Heart left ventricle (tissue), 16 donors: Measurements from ENCODE around the gene GUCA1C. TPM values are rescaled to one million over a fixed set of nuclear protein-coding genes. Genes with fewer than 3 reads are reported as not detected.

Source experiments
- ATAC-seq, 4 donors: fragments of 200-7000 bp; cut with Tn5 transposase; one replicate each; pipeline ENCODE4 v1.9.1; 2020 to 2022; ENCODE audit warnings: moderate library complexity in 4 of 4, mild to moderate bottlenecking in 3 of 4, moderate number of reproducible peaks in 1 of 4
- DNase-seq, 5 donors: peaks; one replicate each; pipeline ENCODE4 v3.0.0-alpha.2; 2020
- H3K27ac ChIP-seq, 12 donors: fragments of 200-600 bp; sonication (generic) in 4 of 12; one replicate each; pipeline versions ENCODE4 v1.5.0 to v1.8.0; 2016 to 2022; ENCODE audit warnings: mild to moderate bottlenecking in 2 of 12
- H3K27me3 ChIP-seq, 9 donors: fragments of 200-600 bp; sonication (generic) in 2 of 9; one replicate each; pipeline versions ENCODE4 v1.5.1 to v1.8.0; 2016 to 2022; ENCODE audit warnings: mild to moderate bottlenecking in 3 of 9
- H3K36me3 ChIP-seq, 9 donors: fragments of 200-600 bp; sonication (generic) in 2 of 9; one replicate each; pipeline versions ENCODE4 v1.5.0 to v1.8.0; 2018 to 2022; ENCODE audit warnings: mild to moderate bottlenecking in 2 of 9
- H3K4me1 ChIP-seq, 12 donors: fragments of 200-600 bp; sonication (generic) in 4 of 12; one replicate each; pipeline versions ENCODE4 v1.5.0 to v1.8.0; 2016 to 2022; ENCODE audit warnings: mild to moderate bottlenecking in 3 of 12
- H3K4me3 ChIP-seq, 12 donors: fragments of 200-600 bp; sonication (generic) in 4 of 12; one replicate each; pipeline versions ENCODE4 v1.5.0 to v1.8.0; 2017 to 2022; ENCODE audit warnings: mild to moderate bottlenecking in 9 of 12, moderate library complexity in 4 of 12
- H3K9me3 ChIP-seq, 12 donors: fragments of 200-600 bp; sonication (generic) in 4 of 12; one replicate each; pipeline versions ENCODE4 v1.5.0 to v1.8.0; 2016 to 2022; ENCODE audit warnings: mild to moderate bottlenecking in 1 of 12
- POLR2A ChIP-seq, 2 donors: fragments of 450-650 bp; IDR thresholded peaks; one replicate each; pipeline ENCODE4 v1.6.1; 2017; ENCODE audit warnings: antibody characterized with exemption in 2 of 2, mild to moderate bottlenecking in 2 of 2, moderate library complexity in 2 of 2
- WGBS, 4 donors: extraction: QIAGEN DNeasy Blood & Tissue Kit in 2 of 4; methylation state at CpG; one replicate each; pipeline versions ENCODE4 v1.1.5 to v1.1.7; 2013 to 2018; 5-methylcytosine and 5-hydroxymethylcytosine counted together
- intact Hi-C, 10 donors: fragments of 100-400 bp; cut with DNase I; formaldehyde crosslinking; loops; one replicate each; pipeline versions ENCODE4 v1.11.1 to v1.14.2; 2022
- polyA plus RNA-seq, 2 donors: library from polyadenylated mRNA; stranded (reverse); fragments of 200-250 nt; gene quantifications; one replicate each; pipeline ENCODE4 v1.2.3, GENCODE V29; 2013
- total RNA-seq, 9 donors: library from RNA; depleted of rRNA in 2 of 9; stranded (reverse); fragments of >200 nt in 2 of 9; fragmentation: NEBNext Ultra II Directional in 3 of 9; extraction: Animal tissue kit (Norgen Biotek cat#: 25700) in 3 of 9; gene quantifications; one replicate each; pipeline versions ENCODE4 v1.1.0 to v1.2.4, GENCODE V29; 2016 to 2023
- TF ChIP-seq, protein P1 (sequence below), 12 donors: fragments of 200-600 bp; sonication (generic) in 4 of 12; IDR thresholded peaks; one replicate each; pipeline versions ENCODE4 v1.5.0 to v1.8.0; 2018 to 2022; ENCODE audit warnings: antibody characterized with exemption in 12 of 12, mild to moderate bottlenecking in 5 of 12
- donor health status: ischemic (EF 13 %, LVEDD 7.1; RV severe dilation, severe dysfunction).
- donor health status: healthy with polysubstance abuse.
- donor health status: DM: no; HTN: yes; CAD: no.
- donor health status: DM: no; HTN: no; CAD: no.
- donor health status: ischemic (EF 25% LVEDD 6.9; RV normal size, moderate dysfunction).
- donor health status: ischemic (EF 25% LVEDD 5.7; RV mildly dilated, moderate dysfunction).
- donor health status: healthy.
- donor health status: DM: yes; HTN: yes; CAD: no.
- donor health status: ischemic (EF 35%, LVEDD 5.7; RV mildly dilated, moderate dysfunction).
- donor health status: nonischemic (EF 11% LVEDD 7.7; RV severe dilation, severe dysfunction).
- donor health status: DM: yes; HTN: yes; CAD: no.
- donor health status: PGD.
- donor health status: ischemic (EF 29% LVEDD 5.4; RV normal size, mild dysfunction).
- donor health status: nonischemic (EF 23%, LVEDD 6.1; RV moderate dilation, normal function).

The GUCA1C gene
- total and polyA plus RNA-seq, 11 donors = 0.14 to 20.7 (median 4.5) TPM; not detected in 1

- Histone ChIP-seq H3K9me3 (no peaks in the 10 kb centered on the region), H3K27ac (no peak overlapping the region), H3K4me3 (no peak overlapping the region), H3K27me3 (no peaks in the 10 kb centered on the region), H3K4me1 (no peaks in the 10 kb centered on the region), H3K36me3 (no peaks in the 10 kb centered on the region)
- no peak for DNase-seq
- intact Hi-C loops = no loop called here
- ATAC-seq = no peak
- 39 to 93% (median 68%) methylated on average over 2 of the region's 2 CpGs for WGBS, 4 donors
- TF ChIP-seq POLR2A (IDR thresholded peaks at IDR 0.05) = no peak
Observed at GRCh38 chr3:108976058-108976457, 22.4 kb upstream of the GUCA1C start.

DNA sequence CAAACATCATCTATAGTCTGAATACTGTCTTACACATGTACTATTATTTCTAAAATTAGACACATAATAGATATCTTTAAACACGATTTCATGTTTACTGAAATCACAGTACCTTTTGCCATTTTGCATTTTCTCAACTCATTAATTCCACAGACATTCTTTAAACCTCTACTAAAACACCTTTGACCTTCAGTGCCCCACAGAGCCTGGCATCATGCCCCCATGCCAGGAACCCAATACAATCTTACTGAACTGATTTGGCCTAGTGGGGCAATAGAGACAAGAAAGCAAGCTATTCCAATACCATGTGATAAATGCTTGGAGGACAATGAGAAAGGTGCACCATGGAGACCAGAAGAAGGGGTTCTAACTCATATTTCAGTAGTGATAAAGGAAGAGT is 19.3 kb upstream of the GUCA1C start:
- 68 to 76% (median 69%) methylated on average over 1 of the region's 1 CpG for WGBS, 4 donors
- intact Hi-C loops = no loop called here
- Histone ChIP-seq H3K27me3 (no peaks in the 10 kb centered on the region), H3K36me3 (no peaks in the 10 kb centered on the region), H3K9me3 (no peaks in the 10 kb centered on the region), H3K4me1 (no peaks in the 10 kb centered on the region), H3K27ac (no peak overlapping the region), H3K4me3 (no peak overlapping the region)
- ATAC-seq (no peak), DNase-seq (no peak)
- TF ChIP-seq POLR2A (IDR thresholded peaks at IDR 0.05) = no peak
- TF ChIP-seq, protein P1, sequence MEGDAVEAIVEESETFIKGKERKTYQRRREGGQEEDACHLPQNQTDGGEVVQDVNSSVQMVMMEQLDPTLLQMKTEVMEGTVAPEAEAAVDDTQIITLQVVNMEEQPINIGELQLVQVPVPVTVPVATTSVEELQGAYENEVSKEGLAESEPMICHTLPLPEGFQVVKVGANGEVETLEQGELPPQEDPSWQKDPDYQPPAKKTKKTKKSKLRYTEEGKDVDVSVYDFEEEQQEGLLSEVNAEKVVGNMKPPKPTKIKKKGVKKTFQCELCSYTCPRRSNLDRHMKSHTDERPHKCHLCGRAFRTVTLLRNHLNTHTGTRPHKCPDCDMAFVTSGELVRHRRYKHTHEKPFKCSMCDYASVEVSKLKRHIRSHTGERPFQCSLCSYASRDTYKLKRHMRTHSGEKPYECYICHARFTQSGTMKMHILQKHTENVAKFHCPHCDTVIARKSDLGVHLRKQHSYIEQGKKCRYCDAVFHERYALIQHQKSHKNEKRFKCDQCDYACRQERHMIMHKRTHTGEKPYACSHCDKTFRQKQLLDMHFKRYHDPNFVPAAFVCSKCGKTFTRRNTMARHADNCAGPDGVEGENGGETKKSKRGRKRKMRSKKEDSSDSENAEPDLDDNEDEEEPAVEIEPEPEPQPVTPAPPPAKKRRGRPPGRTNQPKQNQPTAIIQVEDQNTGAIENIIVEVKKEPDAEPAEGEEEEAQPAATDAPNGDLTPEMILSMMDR (IDR thresholded peaks at IDR 0.05) = no peak

GRCh38 chr3:108972482-108972881 is 18.8 kb upstream of the GUCA1C start:
- no peaks in the 10 kb centered on the region for H3K4me1 ChIP-seq
- no peak overlapping the region for H3K4me3 ChIP-seq
- TF ChIP-seq, protein P1 (IDR thresholded peaks at IDR 0.05) = no peak
- no peak for TF ChIP-seq POLR2A (IDR thresholded peaks at IDR 0.05)
- DNase-seq (no peak), ATAC-seq (no peak)
- intact Hi-C loops = no loop called here
- H3K9me3 ChIP-seq = no peaks in the 10 kb centered on the region
- no peaks in the 10 kb centered on the region for H3K27me3 ChIP-seq
- H3K36me3 ChIP-seq = no peaks in the 10 kb centered on the region
- H3K27ac ChIP-seq = no peak overlapping the region
- 80 to 87% (median 84%) methylated on average over 3 of the region's 3 CpGs for WGBS, 4 donors

DNA sequence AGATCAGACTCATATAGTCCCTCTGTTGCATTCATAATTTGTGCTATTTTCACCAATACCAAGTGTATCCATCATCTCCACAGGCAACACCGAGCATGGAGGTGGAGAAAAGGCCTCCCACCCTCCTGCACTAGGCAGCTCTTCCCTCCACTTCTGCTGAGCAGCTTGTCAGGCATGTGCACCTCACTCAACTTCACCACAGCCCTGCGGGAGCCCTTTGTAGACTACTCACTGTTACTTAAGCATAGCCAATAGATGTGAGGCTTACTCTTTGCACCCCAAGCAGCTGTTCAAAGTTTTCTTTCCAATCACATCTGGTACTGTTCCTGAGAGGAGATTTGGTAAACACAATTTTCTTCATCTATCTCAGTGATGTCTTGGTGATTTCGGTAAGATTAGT is 16.9 kb upstream of the GUCA1C start:
- TF ChIP-seq, protein P1 (IDR thresholded peaks at IDR 0.05) = no peak
- TF ChIP-seq POLR2A (IDR thresholded peaks at IDR 0.05) = no peak
- Histone ChIP-seq H3K9me3 (no peaks in the 10 kb centered on the region), H3K4me1 (no peaks in the 10 kb centered on the region), H3K36me3 (no peaks in the 10 kb centered on the region), H3K4me3 (no peak overlapping the region), H3K27ac (no peak overlapping the region), H3K27me3 (no peaks in the 10 kb centered on the region)
- WGBS, 4 donors = 54 to 56% (median 56%) methylated on average over 3 of the region's 3 CpGs
- intact Hi-C loops = no loop called here
- ATAC-seq (no peak), DNase-seq (no peak)

DNA sequence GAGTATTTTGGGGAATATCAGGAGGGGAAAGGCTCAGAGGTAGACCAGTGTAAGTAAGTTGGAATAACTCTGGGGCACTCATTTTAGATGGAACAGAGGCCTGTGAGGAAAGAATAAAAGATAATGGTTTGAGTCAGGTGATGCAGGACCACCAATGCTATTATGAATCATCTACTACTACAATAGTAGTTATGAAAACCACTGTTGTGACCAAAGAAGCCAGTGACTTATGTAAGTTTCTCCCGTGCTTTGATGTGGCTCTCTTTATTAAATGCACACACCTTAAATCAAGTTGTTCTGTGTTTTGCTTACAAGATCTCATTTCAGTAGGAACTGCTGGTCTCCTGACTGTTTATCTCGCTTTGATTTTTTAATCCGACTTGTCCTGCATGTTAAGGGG is 13.1 kb upstream of the GUCA1C start:
- Histone ChIP-seq H3K9me3 (no peaks in the 10 kb centered on the region), H3K27me3 (no peaks in the 10 kb centered on the region), H3K27ac (no peak overlapping the region), H3K4me3 (no peak overlapping the region), H3K4me1 (no peaks in the 10 kb centered on the region), H3K36me3 (no peaks in the 10 kb centered on the region)
- no peak for ATAC-seq
- TF ChIP-seq POLR2A (IDR thresholded peaks at IDR 0.05) = no peak
- TF ChIP-seq, protein P1 (IDR thresholded peaks at IDR 0.05) = no peak
- 49 to 90% (median 88%) methylated on average over 3 of the region's 3 CpGs for WGBS, 4 donors
- DNase-seq = no peak
- intact Hi-C loops = no loop called here
